ENCODE data around the gene CD79B. TPM values are rescaled to one million over a fixed set of nuclear protein-coding genes. Genes with fewer than 3 reads are reported as not detected.

Gene CD79B
- total RNA-seq, 1 experiment from 2014 or later: 0.59 TPM

DNA sequence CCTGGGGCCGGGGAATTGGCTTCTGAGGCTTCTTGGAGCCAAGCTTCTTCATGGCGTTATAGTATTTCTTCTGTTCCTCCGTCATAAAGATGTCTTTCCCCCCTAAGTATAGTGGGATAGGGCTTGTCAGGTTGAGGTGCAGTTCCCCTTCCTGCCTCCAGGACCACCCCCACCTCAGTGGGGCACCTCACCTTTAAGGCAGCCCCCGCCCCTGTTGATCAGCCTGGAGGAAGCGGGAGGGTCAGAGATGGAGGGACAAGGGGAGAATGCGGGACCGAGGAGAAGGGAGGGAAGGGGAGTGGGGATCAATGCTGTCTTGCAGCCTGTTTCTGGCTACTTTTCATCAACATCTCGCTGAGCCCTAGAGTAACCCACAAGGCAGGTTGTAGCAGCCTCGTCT is 11.6 kb upstream of the CD79B start:
- BruUV-seq (replicated peaks): no TSS peak
- Histone ChIP-seq H3K27me3 (ENCODE audit: insufficient read depth, low read length) (no peaks in the 10 kb centered on the region), H4K20me1 (ENCODE audit: insufficient read depth) (no peaks in the 10 kb centered on the region), H3K27ac (ENCODE audit: low read depth, low read length) (no peak overlapping the region), H3K9ac (ENCODE audit: low read length) (no peak overlapping the region), H3K9me2 (ENCODE audit: insufficient read depth) (no peaks in the 10 kb centered on the region), H3K79me2 (ENCODE audit: insufficient read depth, low read length) (no peaks in the 10 kb centered on the region), H2AFZ (ENCODE audit: low read depth, low read length, poor library complexity, severe bottlenecking) (no peak overlapping the region), H3K4me1 (ENCODE audit: control insufficient read depth in 1 of 2, insufficient read depth in 2 of 2, low read length in 2 of 2) (peaks cover 0 to 4% of the 10 kb centered on the region in 2 experiments; a peak in 1 of 4 replicates), H3K36me3 (ENCODE audit: control insufficient read depth in 1 of 2, insufficient read depth in 2 of 2, low read length in 2 of 2) (no peaks in the 10 kb centered on the region), H3K4me2 (ENCODE audit: low read length) (no peak overlapping the region), H3K4me3 (replicated peaks in 1 of 2; ENCODE audit: low read depth in 1 of 2, low read length in 2 of 2) (no peak overlapping the region), H3K9me3 (ENCODE audit: control insufficient read depth in 1 of 2, insufficient read depth in 1 of 2, low read depth in 1 of 2, low read length in 2 of 2) (no peaks in the 10 kb centered on the region)
- ATAC-seq: no peak
- intact Hi-C loops (cut with micrococcal nuclease): no loop called here
- ChIA-PET CTCF (no interaction called here), RAD21 (ENCODE audit: low non-redundant PET in 1 of 2, low total read pairs in 2 of 2, uncharacterized antibody in 2 of 2, unreplicated experiment in 2 of 2) (no interaction called here), POLR2A (no interaction called here)
- TF ChIP-seq, protein P1, sequence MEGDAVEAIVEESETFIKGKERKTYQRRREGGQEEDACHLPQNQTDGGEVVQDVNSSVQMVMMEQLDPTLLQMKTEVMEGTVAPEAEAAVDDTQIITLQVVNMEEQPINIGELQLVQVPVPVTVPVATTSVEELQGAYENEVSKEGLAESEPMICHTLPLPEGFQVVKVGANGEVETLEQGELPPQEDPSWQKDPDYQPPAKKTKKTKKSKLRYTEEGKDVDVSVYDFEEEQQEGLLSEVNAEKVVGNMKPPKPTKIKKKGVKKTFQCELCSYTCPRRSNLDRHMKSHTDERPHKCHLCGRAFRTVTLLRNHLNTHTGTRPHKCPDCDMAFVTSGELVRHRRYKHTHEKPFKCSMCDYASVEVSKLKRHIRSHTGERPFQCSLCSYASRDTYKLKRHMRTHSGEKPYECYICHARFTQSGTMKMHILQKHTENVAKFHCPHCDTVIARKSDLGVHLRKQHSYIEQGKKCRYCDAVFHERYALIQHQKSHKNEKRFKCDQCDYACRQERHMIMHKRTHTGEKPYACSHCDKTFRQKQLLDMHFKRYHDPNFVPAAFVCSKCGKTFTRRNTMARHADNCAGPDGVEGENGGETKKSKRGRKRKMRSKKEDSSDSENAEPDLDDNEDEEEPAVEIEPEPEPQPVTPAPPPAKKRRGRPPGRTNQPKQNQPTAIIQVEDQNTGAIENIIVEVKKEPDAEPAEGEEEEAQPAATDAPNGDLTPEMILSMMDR (IDR thresholded peaks at IDR 0.05 in 2 of 3, conservative IDR thresholded peaks at IDR 0.05 in 1 of 3; ENCODE audit: borderline replicate concordance in 1 of 3, insufficient read depth in 1 of 3, low read depth in 2 of 3, low read length in 2 of 3): peak in 2 of 3 experiments; percentile 37 to 48; a peak in 3 of 6 replicates
- TF ChIP-seq POLR2AphosphoS5 (IDR thresholded peaks at IDR 0.05; ENCODE audit: low read depth, low read length): no peak
- DNase-seq (ENCODE audit: low read depth, low spot score): no peak

DNA sequence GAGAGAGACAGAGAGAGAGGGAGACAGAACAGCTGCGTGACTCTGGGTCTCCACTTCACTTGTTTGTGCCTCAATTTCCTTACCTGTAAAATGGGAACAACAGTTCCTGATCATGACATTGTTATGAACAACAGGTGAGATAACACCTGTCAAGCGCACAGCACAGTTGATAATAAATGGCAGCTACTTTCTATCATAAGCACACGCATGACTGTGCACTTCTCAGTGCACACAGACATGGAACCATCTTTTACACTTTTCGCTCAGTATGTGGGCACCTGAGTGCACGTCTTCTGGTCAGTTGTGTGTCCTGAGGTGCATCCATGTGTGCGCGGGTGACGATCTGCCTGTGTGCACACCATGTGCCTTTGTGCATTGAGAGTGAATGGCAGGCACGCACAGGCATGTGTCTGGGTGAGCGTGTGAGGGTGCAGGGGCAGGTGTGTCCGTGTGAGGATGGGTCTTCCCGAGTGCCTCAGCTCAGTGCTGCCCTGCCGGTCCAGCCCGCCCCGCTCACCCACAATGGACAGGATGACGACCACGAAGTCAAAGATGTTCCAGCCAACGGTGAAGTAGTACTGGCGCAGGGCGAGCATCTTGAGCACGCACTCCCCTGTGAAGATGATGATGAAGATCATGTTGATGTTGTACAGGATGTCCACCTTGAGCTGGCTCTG is 10.3 kb upstream of the CD79B start:
- no peak overlapping the region for H3K9ac ChIP-seq (ENCODE audit: low read length)
- H2AFZ ChIP-seq (ENCODE audit: low read depth, low read length, poor library complexity, severe bottlenecking): no peak overlapping the region
- H3K27me3 ChIP-seq (ENCODE audit: insufficient read depth, low read length): no peaks in the 10 kb centered on the region
- H3K4me3 ChIP-seq (replicated peaks in 1 of 2; ENCODE audit: low read depth in 1 of 2, low read length in 2 of 2): no peak overlapping the region
- H3K9me2 ChIP-seq (ENCODE audit: insufficient read depth): no peaks in the 10 kb centered on the region
- POLR2A ChIA-PET: no interaction called here
- peaks cover 0 to 4% of the 10 kb centered on the region in 2 experiments; a peak in 1 of 4 replicates for H3K4me1 ChIP-seq (ENCODE audit: control insufficient read depth in 1 of 2, insufficient read depth in 2 of 2, low read length in 2 of 2)
- no peak overlapping the region for H3K27ac ChIP-seq (ENCODE audit: low read depth, low read length)
- intact Hi-C loops (cut with micrococcal nuclease): no loop called here
- H3K79me2 ChIP-seq (ENCODE audit: insufficient read depth, low read length): no peaks in the 10 kb centered on the region
- no peak overlapping the region for H3K4me2 ChIP-seq (ENCODE audit: low read length)
- no peak for ATAC-seq
- no peaks in the 10 kb centered on the region for H4K20me1 ChIP-seq (ENCODE audit: insufficient read depth)
- no peaks in the 10 kb centered on the region for H3K9me3 ChIP-seq (ENCODE audit: control insufficient read depth in 1 of 2, insufficient read depth in 1 of 2, low read depth in 1 of 2, low read length in 2 of 2)
- BruUV-seq (replicated peaks): no TSS peak
- no peaks in the 10 kb centered on the region for H3K36me3 ChIP-seq (ENCODE audit: control insufficient read depth in 1 of 2, insufficient read depth in 2 of 2, low read length in 2 of 2)
- CTCF ChIA-PET: interaction anchor here (0.8 kb wide), 1 partner anchor 8 kb away, joined by 3 read pairs; no protein-coding TSS in a partner anchor
- no peak for DNase-seq (ENCODE audit: low read depth, low spot score)
- RAD21 ChIA-PET (ENCODE audit: low non-redundant PET in 1 of 2, low total read pairs in 2 of 2, uncharacterized antibody in 2 of 2, unreplicated experiment in 2 of 2): no interaction called here
- TF ChIP-seq RAD21 (IDR thresholded peaks at IDR 0.05; ENCODE audit: low read depth) (no peak), FOSL1 (IDR thresholded peaks at IDR 0.05; ENCODE audit: low read depth) (no peak), EGR1 (IDR thresholded peaks at IDR 0.05; ENCODE audit: low read depth) (no peak), SP1 (IDR thresholded peaks at IDR 0.05; ENCODE audit: low read depth) (no peak), POLR2AphosphoS5 (IDR thresholded peaks at IDR 0.05; ENCODE audit: low read depth, low read length) (no peak), YY1 (IDR thresholded peaks at IDR 0.05; ENCODE audit: extremely low read depth, insufficient replicate concordance, low read depth, low read length) (no peak), EZH2 (IDR thresholded peaks at IDR 0.05) (no peak)
- TF ChIP-seq, protein P2, sequence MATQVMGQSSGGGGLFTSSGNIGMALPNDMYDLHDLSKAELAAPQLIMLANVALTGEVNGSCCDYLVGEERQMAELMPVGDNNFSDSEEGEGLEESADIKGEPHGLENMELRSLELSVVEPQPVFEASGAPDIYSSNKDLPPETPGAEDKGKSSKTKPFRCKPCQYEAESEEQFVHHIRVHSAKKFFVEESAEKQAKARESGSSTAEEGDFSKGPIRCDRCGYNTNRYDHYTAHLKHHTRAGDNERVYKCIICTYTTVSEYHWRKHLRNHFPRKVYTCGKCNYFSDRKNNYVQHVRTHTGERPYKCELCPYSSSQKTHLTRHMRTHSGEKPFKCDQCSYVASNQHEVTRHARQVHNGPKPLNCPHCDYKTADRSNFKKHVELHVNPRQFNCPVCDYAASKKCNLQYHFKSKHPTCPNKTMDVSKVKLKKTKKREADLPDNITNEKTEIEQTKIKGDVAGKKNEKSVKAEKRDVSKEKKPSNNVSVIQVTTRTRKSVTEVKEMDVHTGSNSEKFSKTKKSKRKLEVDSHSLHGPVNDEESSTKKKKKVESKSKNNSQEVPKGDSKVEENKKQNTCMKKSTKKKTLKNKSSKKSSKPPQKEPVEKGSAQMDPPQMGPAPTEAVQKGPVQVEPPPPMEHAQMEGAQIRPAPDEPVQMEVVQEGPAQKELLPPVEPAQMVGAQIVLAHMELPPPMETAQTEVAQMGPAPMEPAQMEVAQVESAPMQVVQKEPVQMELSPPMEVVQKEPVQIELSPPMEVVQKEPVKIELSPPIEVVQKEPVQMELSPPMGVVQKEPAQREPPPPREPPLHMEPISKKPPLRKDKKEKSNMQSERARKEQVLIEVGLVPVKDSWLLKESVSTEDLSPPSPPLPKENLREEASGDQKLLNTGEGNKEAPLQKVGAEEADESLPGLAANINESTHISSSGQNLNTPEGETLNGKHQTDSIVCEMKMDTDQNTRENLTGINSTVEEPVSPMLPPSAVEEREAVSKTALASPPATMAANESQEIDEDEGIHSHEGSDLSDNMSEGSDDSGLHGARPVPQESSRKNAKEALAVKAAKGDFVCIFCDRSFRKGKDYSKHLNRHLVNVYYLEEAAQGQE (IDR thresholded peaks at IDR 0.05; ENCODE audit: low read depth): no peak
- TF ChIP-seq, protein P3, sequence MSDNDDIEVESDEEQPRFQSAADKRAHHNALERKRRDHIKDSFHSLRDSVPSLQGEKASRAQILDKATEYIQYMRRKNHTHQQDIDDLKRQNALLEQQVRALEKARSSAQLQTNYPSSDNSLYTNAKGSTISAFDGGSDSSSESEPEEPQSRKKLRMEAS (IDR thresholded peaks at IDR 0.05): no peak
- TF ChIP-seq, protein P4, sequence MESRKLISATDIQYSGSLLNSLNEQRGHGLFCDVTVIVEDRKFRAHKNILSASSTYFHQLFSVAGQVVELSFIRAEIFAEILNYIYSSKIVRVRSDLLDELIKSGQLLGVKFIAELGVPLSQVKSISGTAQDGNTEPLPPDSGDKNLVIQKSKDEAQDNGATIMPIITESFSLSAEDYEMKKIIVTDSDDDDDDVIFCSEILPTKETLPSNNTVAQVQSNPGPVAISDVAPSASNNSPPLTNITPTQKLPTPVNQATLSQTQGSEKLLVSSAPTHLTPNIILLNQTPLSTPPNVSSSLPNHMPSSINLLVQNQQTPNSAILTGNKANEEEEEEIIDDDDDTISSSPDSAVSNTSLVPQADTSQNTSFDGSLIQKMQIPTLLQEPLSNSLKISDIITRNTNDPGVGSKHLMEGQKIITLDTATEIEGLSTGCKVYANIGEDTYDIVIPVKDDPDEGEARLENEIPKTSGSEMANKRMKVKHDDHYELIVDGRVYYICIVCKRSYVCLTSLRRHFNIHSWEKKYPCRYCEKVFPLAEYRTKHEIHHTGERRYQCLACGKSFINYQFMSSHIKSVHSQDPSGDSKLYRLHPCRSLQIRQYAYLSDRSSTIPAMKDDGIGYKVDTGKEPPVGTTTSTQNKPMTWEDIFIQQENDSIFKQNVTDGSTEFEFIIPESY (IDR thresholded peaks at IDR 0.05; ENCODE audit: extremely low read depth, insufficient replicate concordance, low read length): no peak

Data from HCT116 (cell line).